WTC11 (cell line): ENCODE data around the gene SDHAF1. TPM values are rescaled to one million over a fixed set of nuclear protein-coding genes. Genes with fewer than 3 reads are reported as not detected.
A peak's percentile ranks its signal among the peaks of the same experiment; 100 is the strongest.

ENCODE experiments used
- ATAC-seq: fragments of 200-7000 bp; cut with Tn5 transposase; 2 replicates; pipeline ENCODE4 v1.10.0; 2021; ENCODE audit warnings: mild to moderate bottlenecking, moderate library complexity
- CTCF ChIA-PET: fragments of 300-600 bp; sonication (Branson Sonifier 250); formaldehyde crosslinking; loops from one replicate; lab custom pipeline; 2021; ENCODE audit warnings: antibody characterized with exemption; lab: Charles Lee
- POLR2A ChIA-PET: fragments of 350-600 bp; sonication (Branson Sonifier 250); formaldehyde crosslinking; loops from one replicate; lab custom pipeline; 2021; ENCODE audit warnings: antibody characterized with exemption; lab: Charles Lee
- DNase-seq: peaks from one replicate; pipeline ENCODE4 v3.0.0; 2021; ENCODE audit warnings: low spot score
- H3K27ac Mint-ChIP-seq: 2 replicates; pipeline ENCODE4 v1.8.0; 2021; ENCODE audit warnings: mixed read lengths
- H3K27me3 Mint-ChIP-seq: 2 replicates; pipeline ENCODE4 v1.8.0; 2021; ENCODE audit warnings: low read depth, mild to moderate bottlenecking, moderate library complexity, mixed read lengths
- H3K36me3 Mint-ChIP-seq: 2 replicates; pipeline ENCODE4 v1.8.0; 2021; ENCODE audit warnings: mixed read lengths
- H3K4me1 Mint-ChIP-seq: 2 replicates; pipeline ENCODE4 v1.8.0; 2022; ENCODE audit warnings: mixed read lengths
- H3K4me3 Mint-ChIP-seq: 2 replicates; pipeline ENCODE4 v1.8.0; 2021; ENCODE audit warnings: mild to moderate bottlenecking, moderate library complexity, mixed read lengths
- H3K9me3 Mint-ChIP-seq: 2 replicates; pipeline ENCODE4 v1.8.0; 2021; ENCODE audit warnings: mixed read lengths
- CREM ChIP-seq: sonication (generic); formaldehyde crosslinking; IDR thresholded peaks from 2 replicates; pipeline ENCODE4 v1.8.1; 2022; ENCODE audit warnings: mild to moderate bottlenecking, missing genetic modification reagents, moderate library complexity
- EMX1 ChIP-seq: fragments of 250-450 bp; sonication (Bioruptor Pico); IDR thresholded peaks from 2 replicates; pipeline ENCODE4 v1.8.0; 2021; ENCODE audit warnings: mild to moderate bottlenecking
- ETV6 ChIP-seq: sonication (generic); formaldehyde crosslinking; IDR thresholded peaks from 2 replicates; pipeline ENCODE4 v1.8.1; 2022; ENCODE audit warnings: mild to moderate bottlenecking, missing genetic modification reagents
- GABPB1 ChIP-seq: sonication (generic); formaldehyde crosslinking; IDR thresholded peaks from 2 replicates; pipeline ENCODE4 v1.8.1; 2023; ENCODE audit warnings: mild to moderate bottlenecking, missing genetic modification reagents
- GRHL2 ChIP-seq: fragments of 250-450 bp; sonication (Bioruptor Pico); IDR thresholded peaks from 2 replicates; pipeline ENCODE4 v1.8.0; 2022; ENCODE audit warnings: mild to moderate bottlenecking, moderate library complexity; ENCODE audit not compliant: insufficient replicate concordance, severe bottlenecking
- IRF2 ChIP-seq: sonication (generic); formaldehyde crosslinking; IDR thresholded peaks from 2 replicates; pipeline ENCODE4 v1.8.0; 2022; ENCODE audit warnings: low read depth, missing genetic modification reagents, borderline replicate concordance
- JUN ChIP-seq: sonication (generic); formaldehyde crosslinking; IDR thresholded peaks from 2 replicates; pipeline ENCODE4 v1.8.0; 2023; ENCODE audit warnings: mild to moderate bottlenecking, missing genetic modification reagents
- NFE2L1 ChIP-seq: sonication (generic); formaldehyde crosslinking; IDR thresholded peaks from 2 replicates; pipeline ENCODE4 v1.8.1; 2023; ENCODE audit warnings: missing genetic modification reagents
- NFYB ChIP-seq: sonication (generic); formaldehyde crosslinking; conservative IDR thresholded peaks from 2 replicates; pipeline ENCODE4 v1.8.0; 2022; ENCODE audit warnings: low read depth, missing genetic modification reagents
- OVOL2 ChIP-seq: fragments of 250-450 bp; sonication (Bioruptor Pico); IDR thresholded peaks from 2 replicates; pipeline ENCODE4 v1.9.0; 2021; ENCODE audit warnings: mild to moderate bottlenecking, borderline replicate concordance
- SMAD4 ChIP-seq: sonication (generic); formaldehyde crosslinking; IDR thresholded peaks from 2 replicates; pipeline ENCODE4 v1.8.0; 2022; ENCODE audit warnings: mild to moderate bottlenecking, missing genetic modification reagents
- SP1 ChIP-seq: sonication (generic); formaldehyde crosslinking; conservative IDR thresholded peaks from 2 replicates; pipeline ENCODE4 v1.8.1; 2022; ENCODE audit warnings: missing genetic modification reagents
- ZBTB21 ChIP-seq: sonication (generic); formaldehyde crosslinking; IDR thresholded peaks from 2 replicates; pipeline ENCODE4 v1.8.1; 2023; ENCODE audit warnings: mild to moderate bottlenecking, missing genetic modification reagents, borderline replicate concordance
- ZNF138 ChIP-seq: sonication (generic); formaldehyde crosslinking; conservative IDR thresholded peaks from 2 replicates; pipeline ENCODE4 v1.8.1; 2022; ENCODE audit warnings: mild to moderate bottlenecking, moderate library complexity, missing genetic modification reagents
- ZNF317 ChIP-seq: sonication (generic); formaldehyde crosslinking; IDR thresholded peaks from 2 replicates; pipeline ENCODE4 v1.8.1; 2023; ENCODE audit warnings: low read depth, mild to moderate bottlenecking, moderate library complexity, missing genetic modification reagents, borderline replicate concordance
- ZNF396 ChIP-seq: fragments of 250-450 bp; sonication (Bioruptor Pico); IDR thresholded peaks from 2 replicates; pipeline ENCODE4 v1.8.0; 2021; ENCODE audit warnings: mild to moderate bottlenecking, moderate library complexity, borderline replicate concordance
- ZNF416 ChIP-seq: fragments of 250-450 bp; sonication (Bioruptor Pico); IDR thresholded peaks from 2 replicates; pipeline ENCODE4 v1.9.0; 2021; ENCODE audit warnings: mild to moderate bottlenecking, inconsistent platforms
- total RNA-seq: library from RNA; stranded (reverse); gene quantifications from 3 replicates; pipeline ENCODE4 v1.2.3, GENCODE V29; 2021
- TF ChIP-seq, protein P1 (sequence below): sonication (generic); formaldehyde crosslinking; IDR thresholded peaks from 2 replicates; pipeline ENCODE4 v1.8.1; 2023; ENCODE audit warnings: mild to moderate bottlenecking, missing genetic modification reagents
- TF ChIP-seq, protein P2 (sequence below): fragments of 250-450 bp; sonication (Bioruptor Pico); IDR thresholded peaks from 2 replicates; pipeline ENCODE4 v1.9.0; 2021; ENCODE audit warnings: mild to moderate bottlenecking
- TF ChIP-seq, protein P3 (sequence below): sonication (generic); formaldehyde crosslinking; IDR thresholded peaks from 2 replicates; pipeline ENCODE4 v1.8.1; 2023; ENCODE audit warnings: mild to moderate bottlenecking, moderate library complexity, missing genetic modification reagents
- TF ChIP-seq, protein P4 (sequence below): sonication (generic); formaldehyde crosslinking; IDR thresholded peaks from 2 replicates; pipeline ENCODE4 v1.8.1; 2022; ENCODE audit warnings: mild to moderate bottlenecking, missing genetic modification reagents, moderate library complexity, borderline replicate concordance
- TF ChIP-seq, protein P5 (sequence below): sonication (generic); formaldehyde crosslinking; IDR thresholded peaks from 2 replicates; pipeline ENCODE4 v1.8.1; 2022; ENCODE audit warnings: low read depth, missing genetic modification reagents, borderline replicate concordance
- TF ChIP-seq, protein P6 (sequence below): sonication (generic); formaldehyde crosslinking; IDR thresholded peaks from 2 replicates; pipeline ENCODE4 v1.8.1; 2022; ENCODE audit warnings: low read depth, mild to moderate bottlenecking, moderate library complexity, missing genetic modification reagents, borderline replicate concordance
- TF ChIP-seq, protein P7 (sequence below): fragments of 250-450 bp; sonication (Bioruptor Pico); IDR thresholded peaks from 2 replicates; pipeline ENCODE4 v1.9.0; 2021; ENCODE audit warnings: moderate library complexity, mild to moderate bottlenecking, inconsistent platforms, borderline replicate concordance
- TF ChIP-seq, protein P8 (sequence below): sonication (generic); formaldehyde crosslinking; IDR thresholded peaks from 2 replicates; pipeline ENCODE4 v1.8.1; 2023; ENCODE audit warnings: mild to moderate bottlenecking, missing genetic modification reagents

SDHAF1 gene
- total RNA-seq, 1 experiment from 2014 or later, result 20.8 TPM

DNA sequence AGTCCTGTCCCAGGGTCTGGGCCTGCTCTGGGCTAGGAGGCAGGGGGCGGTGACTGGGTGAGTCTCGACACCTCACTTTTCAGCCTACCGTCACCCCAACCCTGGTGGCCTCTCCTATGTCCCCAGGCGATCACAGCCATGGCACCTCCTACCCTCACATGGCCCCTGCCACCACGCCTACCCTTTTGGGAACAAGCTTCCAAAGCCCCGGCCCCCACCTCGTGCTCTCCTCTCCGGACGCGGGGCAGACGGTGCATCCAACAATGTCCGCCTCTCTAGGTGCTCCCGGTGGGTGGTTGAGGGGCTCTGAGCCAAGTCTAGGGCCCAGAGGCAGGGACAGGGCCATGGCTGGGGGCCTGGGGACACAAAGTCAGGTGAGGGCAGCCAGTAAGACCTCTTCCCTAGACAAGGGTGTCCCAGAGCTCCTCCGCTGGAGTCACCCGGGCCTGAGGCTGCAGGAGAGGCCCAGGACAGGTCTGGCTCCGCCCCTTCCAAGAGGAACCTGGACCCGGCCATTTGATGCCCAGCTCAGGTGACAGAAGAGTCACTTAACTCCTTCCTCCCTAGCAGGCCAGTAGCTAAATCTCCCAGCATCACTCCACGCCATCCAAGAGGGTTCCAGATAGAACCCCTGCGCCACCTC, 13.5 kb downstream of the SDHAF1 start, which contains the start of gene SYNE4:
TSS of gene SYNE4 (minus strand) at position 478 of the 643 bp plus-strand sequence. CDS start at position 346, 132 bp downstream.
- Mint-ChIP-seq H3K27me3 (peaks cover 16% of the 10 kb centered on the region), H3K36me3 (peaks cover 16% of the 10 kb centered on the region), H3K27ac (peak within 1 kb of the TSS; percentile 93), H3K4me1 (peaks cover 20% of the 10 kb centered on the region), H3K4me3 (peak within 1 kb of the TSS; percentile 91), H3K9me3 (no peaks in the 10 kb centered on the region)
- CTCF ChIA-PET, result interaction anchor here (0.6 to 2.0 kb wide), 11 partner anchors 12 to 264 kb away, joined by 3 to 13 read pairs (median 4); partner anchors contain the start of gene THAP8
- DNase-seq (peak; percentile 80), ATAC-seq (peak; percentile 87)
- POLR2A ChIA-PET, result interaction anchor here (1.0 to 2.7 kb wide), 5 partner anchors 12 to 268 kb away, joined by 3 to 18 read pairs (median 4); partner anchors contain the start of genes SDHAF1 and THAP8
- TF ChIP-seq, protein P1, sequence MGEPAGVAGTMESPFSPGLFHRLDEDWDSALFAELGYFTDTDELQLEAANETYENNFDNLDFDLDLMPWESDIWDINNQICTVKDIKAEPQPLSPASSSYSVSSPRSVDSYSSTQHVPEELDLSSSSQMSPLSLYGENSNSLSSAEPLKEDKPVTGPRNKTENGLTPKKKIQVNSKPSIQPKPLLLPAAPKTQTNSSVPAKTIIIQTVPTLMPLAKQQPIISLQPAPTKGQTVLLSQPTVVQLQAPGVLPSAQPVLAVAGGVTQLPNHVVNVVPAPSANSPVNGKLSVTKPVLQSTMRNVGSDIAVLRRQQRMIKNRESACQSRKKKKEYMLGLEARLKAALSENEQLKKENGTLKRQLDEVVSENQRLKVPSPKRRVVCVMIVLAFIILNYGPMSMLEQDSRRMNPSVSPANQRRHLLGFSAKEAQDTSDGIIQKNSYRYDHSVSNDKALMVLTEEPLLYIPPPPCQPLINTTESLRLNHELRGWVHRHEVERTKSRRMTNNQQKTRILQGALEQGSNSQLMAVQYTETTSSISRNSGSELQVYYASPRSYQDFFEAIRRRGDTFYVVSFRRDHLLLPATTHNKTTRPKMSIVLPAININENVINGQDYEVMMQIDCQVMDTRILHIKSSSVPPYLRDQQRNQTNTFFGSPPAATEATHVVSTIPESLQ, result no peak
- TF ChIP-seq, protein P2, sequence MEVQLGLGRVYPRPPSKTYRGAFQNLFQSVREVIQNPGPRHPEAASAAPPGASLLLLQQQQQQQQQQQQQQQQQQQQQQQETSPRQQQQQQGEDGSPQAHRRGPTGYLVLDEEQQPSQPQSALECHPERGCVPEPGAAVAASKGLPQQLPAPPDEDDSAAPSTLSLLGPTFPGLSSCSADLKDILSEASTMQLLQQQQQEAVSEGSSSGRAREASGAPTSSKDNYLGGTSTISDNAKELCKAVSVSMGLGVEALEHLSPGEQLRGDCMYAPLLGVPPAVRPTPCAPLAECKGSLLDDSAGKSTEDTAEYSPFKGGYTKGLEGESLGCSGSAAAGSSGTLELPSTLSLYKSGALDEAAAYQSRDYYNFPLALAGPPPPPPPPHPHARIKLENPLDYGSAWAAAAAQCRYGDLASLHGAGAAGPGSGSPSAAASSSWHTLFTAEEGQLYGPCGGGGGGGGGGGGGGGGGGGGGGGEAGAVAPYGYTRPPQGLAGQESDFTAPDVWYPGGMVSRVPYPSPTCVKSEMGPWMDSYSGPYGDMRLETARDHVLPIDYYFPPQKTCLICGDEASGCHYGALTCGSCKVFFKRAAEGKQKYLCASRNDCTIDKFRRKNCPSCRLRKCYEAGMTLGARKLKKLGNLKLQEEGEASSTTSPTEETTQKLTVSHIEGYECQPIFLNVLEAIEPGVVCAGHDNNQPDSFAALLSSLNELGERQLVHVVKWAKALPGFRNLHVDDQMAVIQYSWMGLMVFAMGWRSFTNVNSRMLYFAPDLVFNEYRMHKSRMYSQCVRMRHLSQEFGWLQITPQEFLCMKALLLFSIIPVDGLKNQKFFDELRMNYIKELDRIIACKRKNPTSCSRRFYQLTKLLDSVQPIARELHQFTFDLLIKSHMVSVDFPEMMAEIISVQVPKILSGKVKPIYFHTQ (CRISPR knock-in tag), result no peak
- TF ChIP-seq, protein P3, sequence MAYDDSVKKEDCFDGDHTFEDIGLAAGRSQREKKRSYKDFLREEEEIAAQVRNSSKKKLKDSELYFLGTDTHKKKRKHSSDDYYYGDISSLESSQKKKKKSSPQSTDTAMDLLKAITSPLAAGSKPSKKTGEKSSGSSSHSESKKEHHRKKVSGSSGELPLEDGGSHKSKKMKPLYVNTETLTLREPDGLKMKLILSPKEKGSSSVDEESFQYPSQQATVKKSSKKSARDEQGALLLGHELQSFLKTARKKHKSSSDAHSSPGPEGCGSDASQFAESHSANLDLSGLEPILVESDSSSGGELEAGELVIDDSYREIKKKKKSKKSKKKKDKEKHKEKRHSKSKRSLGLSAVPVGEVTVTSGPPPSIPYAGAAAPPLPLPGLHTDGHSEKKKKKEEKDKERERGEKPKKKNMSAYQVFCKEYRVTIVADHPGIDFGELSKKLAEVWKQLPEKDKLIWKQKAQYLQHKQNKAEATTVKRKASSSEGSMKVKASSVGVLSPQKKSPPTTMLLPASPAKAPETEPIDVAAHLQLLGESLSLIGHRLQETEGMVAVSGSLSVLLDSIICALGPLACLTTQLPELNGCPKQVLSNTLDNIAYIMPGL, result no peak; the same call in 1 of the 2 replicates
- no peak for TF ChIP-seq OVOL2 (CRISPR knock-in tag)
- no peak for TF ChIP-seq GRHL2 (CRISPR knock-in tag)
- TF ChIP-seq NFYB (CRISPR knock-in tag), result no peak
- TF ChIP-seq, protein P4, sequence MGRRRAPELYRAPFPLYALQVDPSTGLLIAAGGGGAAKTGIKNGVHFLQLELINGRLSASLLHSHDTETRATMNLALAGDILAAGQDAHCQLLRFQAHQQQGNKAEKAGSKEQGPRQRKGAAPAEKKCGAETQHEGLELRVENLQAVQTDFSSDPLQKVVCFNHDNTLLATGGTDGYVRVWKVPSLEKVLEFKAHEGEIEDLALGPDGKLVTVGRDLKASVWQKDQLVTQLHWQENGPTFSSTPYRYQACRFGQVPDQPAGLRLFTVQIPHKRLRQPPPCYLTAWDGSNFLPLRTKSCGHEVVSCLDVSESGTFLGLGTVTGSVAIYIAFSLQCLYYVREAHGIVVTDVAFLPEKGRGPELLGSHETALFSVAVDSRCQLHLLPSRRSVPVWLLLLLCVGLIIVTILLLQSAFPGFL (CRISPR knock-in tag), result no peak
- TF ChIP-seq, protein P5, sequence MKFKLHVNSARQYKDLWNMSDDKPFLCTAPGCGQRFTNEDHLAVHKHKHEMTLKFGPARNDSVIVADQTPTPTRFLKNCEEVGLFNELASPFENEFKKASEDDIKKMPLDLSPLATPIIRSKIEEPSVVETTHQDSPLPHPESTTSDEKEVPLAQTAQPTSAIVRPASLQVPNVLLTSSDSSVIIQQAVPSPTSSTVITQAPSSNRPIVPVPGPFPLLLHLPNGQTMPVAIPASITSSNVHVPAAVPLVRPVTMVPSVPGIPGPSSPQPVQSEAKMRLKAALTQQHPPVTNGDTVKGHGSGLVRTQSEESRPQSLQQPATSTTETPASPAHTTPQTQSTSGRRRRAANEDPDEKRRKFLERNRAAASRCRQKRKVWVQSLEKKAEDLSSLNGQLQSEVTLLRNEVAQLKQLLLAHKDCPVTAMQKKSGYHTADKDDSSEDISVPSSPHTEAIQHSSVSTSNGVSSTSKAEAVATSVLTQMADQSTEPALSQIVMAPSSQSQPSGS (CRISPR knock-in tag), result no peak
- TF ChIP-seq ZNF396 (CRISPR knock-in tag), result no peak
- TF ChIP-seq JUN (CRISPR knock-in tag), result no peak
- TF ChIP-seq IRF2 (CRISPR knock-in tag), result no peak
- TF ChIP-seq, protein P6, sequence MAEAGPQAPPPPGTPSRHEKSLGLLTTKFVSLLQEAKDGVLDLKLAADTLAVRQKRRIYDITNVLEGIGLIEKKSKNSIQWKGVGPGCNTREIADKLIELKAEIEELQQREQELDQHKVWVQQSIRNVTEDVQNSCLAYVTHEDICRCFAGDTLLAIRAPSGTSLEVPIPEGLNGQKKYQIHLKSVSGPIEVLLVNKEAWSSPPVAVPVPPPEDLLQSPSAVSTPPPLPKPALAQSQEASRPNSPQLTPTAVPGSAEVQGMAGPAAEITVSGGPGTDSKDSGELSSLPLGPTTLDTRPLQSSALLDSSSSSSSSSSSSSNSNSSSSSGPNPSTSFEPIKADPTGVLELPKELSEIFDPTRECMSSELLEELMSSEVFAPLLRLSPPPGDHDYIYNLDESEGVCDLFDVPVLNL (CRISPR knock-in tag), result no peak
- TF ChIP-seq, protein P7, sequence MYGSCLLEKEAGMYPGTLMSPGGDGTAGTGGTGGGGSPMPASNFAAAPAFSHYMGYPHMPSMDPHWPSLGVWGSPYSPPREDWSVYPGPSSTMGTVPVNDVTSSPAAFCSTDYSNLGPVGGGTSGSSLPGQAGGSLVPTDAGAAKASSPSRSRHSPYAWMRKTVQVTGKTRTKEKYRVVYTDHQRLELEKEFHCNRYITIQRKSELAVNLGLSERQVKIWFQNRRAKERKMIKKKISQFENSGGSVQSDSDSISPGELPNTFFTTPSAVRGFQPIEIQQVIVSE (CRISPR knock-in tag), result no peak
- peak; percentile 63; the same call in 1 of the 2 replicates for TF ChIP-seq GABPB1 (CRISPR knock-in tag)
- no peak for TF ChIP-seq ZNF317
- TF ChIP-seq CREM (CRISPR knock-in tag), result no peak
- TF ChIP-seq ZBTB21 (CRISPR knock-in tag), result no peak
- TF ChIP-seq ZNF416 (CRISPR knock-in tag), result no peak
- TF ChIP-seq EMX1 (CRISPR knock-in tag), result no peak
- no peak for TF ChIP-seq ZNF138 (CRISPR knock-in tag)
- TF ChIP-seq SMAD4 (CRISPR knock-in tag), result no peak
- TF ChIP-seq, protein P8, sequence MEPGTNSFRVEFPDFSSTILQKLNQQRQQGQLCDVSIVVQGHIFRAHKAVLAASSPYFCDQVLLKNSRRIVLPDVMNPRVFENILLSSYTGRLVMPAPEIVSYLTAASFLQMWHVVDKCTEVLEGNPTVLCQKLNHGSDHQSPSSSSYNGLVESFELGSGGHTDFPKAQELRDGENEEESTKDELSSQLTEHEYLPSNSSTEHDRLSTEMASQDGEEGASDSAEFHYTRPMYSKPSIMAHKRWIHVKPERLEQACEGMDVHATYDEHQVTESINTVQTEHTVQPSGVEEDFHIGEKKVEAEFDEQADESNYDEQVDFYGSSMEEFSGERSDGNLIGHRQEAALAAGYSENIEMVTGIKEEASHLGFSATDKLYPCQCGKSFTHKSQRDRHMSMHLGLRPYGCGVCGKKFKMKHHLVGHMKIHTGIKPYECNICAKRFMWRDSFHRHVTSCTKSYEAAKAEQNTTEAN, result no peak
- TF ChIP-seq ETV6 (CRISPR knock-in tag), result 0 out of 2 replicates have a peak, but pooled peaks have one; percentile 26
- 0 out of 2 replicates have a peak, but pooled peaks have one; percentile 26 for TF ChIP-seq NFE2L1 (CRISPR knock-in tag)
- peak; percentile 26; the same call in 1 of the 2 replicates for TF ChIP-seq SP1 (CRISPR knock-in tag)
